Measurements from ENCODE around the gene ADAMTS3.

Gene ADAMTS3

DNA sequence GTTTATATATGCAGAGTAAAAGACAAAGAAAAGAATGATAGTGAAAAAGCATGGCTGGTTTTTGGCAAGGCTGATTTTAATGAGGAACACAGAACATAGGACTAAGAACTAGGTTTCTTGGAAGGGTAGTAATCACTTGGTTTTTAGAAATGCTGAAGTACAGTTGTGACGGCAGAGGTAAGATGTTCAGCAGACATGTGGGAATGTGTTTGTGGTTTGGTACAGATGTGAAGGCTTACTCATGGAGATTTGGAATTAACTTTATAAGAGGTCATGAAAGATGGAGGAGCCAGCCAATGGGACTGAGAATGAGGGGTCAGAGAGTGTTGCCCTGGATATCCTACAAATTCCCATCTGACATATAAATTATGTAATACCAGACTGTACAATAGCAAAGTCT lies 293.6 kb downstream of the ADAMTS3 start:
- DNase-seq = no peak

DNA sequence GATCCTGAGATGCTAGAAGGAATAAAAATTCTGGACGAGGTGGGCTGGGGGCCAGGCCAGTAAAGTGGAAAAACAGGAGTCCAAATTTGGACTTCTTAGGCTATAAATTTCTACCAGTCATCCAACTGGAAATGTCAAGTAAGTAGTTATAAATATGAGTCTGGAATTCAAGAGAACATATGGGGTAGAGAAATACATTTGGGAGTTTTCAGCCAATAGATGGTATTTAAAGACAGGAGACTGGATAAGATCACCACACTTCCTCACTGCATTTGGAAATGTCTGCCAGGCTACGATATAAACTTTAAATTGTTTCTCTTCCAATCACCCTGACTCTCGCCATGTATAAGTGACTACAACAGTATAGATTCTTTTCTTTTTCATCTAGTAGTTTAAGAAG lies 294.8 kb downstream of the ADAMTS3 start:
- no peak for DNase-seq

DNA sequence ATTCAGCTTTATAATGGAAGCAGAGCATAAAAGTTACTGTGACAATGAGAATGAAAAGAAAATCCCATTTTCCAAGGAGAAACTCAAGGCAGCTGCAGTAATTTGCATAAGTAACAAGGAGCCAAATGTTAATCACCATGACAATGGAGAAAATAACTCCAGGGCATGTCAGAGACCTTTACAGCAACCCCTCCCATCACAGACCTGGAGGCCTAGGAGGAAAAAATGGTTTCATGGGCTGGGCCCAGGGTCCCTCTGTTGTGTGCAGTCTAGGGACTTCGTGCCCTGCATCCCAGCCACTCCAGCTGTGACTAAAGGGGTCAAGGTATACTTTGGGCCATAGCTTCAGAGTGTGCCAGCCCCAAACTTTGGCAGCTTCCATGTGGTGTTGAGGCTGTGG lies 313.8 kb downstream of the ADAMTS3 start:
- DNase-seq = no peak

DNA sequence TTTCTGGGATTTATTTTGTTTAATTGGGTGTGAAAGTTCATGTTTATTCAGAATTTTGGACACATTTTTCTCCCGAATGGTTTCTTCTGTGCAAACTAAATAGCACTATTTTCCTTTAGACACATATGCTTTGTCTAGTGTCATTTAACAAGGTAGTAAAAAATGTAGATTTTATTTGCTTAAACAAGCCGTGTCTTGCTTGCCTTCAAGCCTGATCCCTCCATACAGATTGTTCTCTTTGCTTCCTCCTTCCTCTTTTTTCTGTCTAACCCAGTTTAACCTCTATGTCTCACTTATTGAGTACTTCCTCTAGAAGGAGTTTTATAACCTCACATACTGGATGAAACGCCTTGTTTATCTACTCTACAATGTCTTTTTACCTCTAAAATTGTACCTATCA lies 325.4 kb downstream of the ADAMTS3 start:
- no peak for DNase-seq

DNA sequence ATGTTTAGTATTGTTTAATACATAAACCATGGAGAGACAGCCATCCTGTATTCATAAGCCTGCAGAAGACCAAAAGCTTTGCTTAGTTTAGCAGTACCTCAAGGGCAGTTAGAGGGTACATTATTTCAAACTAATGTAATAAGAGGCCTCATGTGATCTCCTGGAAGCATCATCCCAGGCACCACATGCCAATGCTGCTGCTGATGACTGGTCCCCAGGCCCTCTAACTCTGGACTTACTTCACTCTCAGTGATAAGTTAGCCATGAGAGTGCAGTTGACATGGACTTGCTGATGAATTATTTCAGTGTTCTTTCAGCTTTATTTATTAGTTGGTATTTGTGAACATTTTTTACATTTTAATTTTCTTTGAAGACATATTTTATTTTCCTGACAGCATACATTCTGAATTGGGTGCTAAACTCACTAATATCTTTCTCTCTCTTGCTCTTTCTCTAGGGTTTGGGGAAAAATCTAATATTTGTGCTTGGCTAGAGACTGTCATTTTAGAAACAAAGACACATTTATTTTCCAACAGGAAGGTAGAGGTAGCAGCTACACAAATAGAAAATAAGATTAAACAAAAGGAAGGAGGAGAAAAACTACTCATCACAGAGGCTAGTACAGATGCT lies 329.4 kb downstream of the ADAMTS3 start:
- no peak for DNase-seq

Data from CD4-positive, alpha-beta T cell treated with Interferon alpha-2 for 1 hour (primary cell).